ENCODE data around the gene VGLL2.

VGLL2 gene

GRCh38 chr6:117270055-117270842 is 4.9 kb downstream of the VGLL2 start:
- DNase-seq, result no peak

GRCh38 chr6:117270843-117271507 is 5.6 kb downstream of the VGLL2 start:
- no peak for DNase-seq

GRCh38 chr6:117272032-117272866 is 6.9 kb downstream of the VGLL2 start:
- DNase-seq, result no peak

GRCh38 chr6:117272891-117273290 is 7.5 kb downstream of the VGLL2 start:
- no peak for DNase-seq

- no peak for DNase-seq
These were observed 9.8 kb downstream of the VGLL2 start for GRCh38 chr6:117275205-117275604.

GRCh38 chr6:117275711-117276110 is 10.4 kb downstream of the VGLL2 start:
- no peak for DNase-seq

GRCh38 chr6:117276778-117277316 is 11.5 kb downstream of the VGLL2 start:
- DNase-seq, result no peak

- no peak for DNase-seq
These were observed 15.6 kb downstream of the VGLL2 start for GRCh38 chr6:117280922-117281321.

GRCh38 chr6:117288083-117288715 is 22.8 kb downstream of the VGLL2 start:
- no peak for DNase-seq

- DNase-seq, result no peak
These were observed 25.0 kb downstream of the VGLL2 start for GRCh38 chr6:117290173-117290846.

- no peak for DNase-seq
These were observed 33.6 kb downstream of the VGLL2 start for GRCh38 chr6:117298941-117299340.

GRCh38 chr6:117303323-117303722 is 38.0 kb downstream of the VGLL2 start:
- no peak for DNase-seq

GRCh38 chr6:117304446-117304845 is 39.1 kb downstream of the VGLL2 start:
- no peak for DNase-seq

- no peak for DNase-seq
These were observed 41.0 kb downstream of the VGLL2 start for GRCh38 chr6:117306227-117306790.

GRCh38 chr6:117307655-117308054 is 42.3 kb downstream of the VGLL2 start:
- DNase-seq, result no peak

GRCh38 chr6:117309069-117309468 is 43.7 kb downstream of the VGLL2 start:
- no peak for DNase-seq

- no peak for DNase-seq
These were observed 44.3 kb downstream of the VGLL2 start for GRCh38 chr6:117309611-117310010.

GRCh38 chr6:117311310-117311709 is 46.0 kb downstream of the VGLL2 start:
- no peak for DNase-seq

GRCh38 chr6:117311726-117312125 is 46.4 kb downstream of the VGLL2 start:
- DNase-seq, result no peak

- no peak for DNase-seq
These were observed 51.9 kb downstream of the VGLL2 start for GRCh38 chr6:117317261-117317660.
